SK-N-SH (cell line): ENCODE measurements around the gene EXOG. TPM values are rescaled to one million over a fixed set of nuclear protein-coding genes. Genes with fewer than 3 reads are reported as not detected.

ENCODE experiments used
- CTCF ChIA-PET: fragments of 300-600, 350-600 bp; formaldehyde crosslinking; extraction: SDS; loops from one replicate; lab custom pipeline; 2021; lab: Yijun Ruan, JAX
- POLR2A ChIA-PET: fragments of 350-600 bp; sonication (Branson Sonifier 250); formaldehyde crosslinking; extraction: SDS; loops from one replicate; lab custom pipeline; 2020; ENCODE audit warnings: antibody characterized with exemption, inconsistent platforms; lab: Yijun Ruan, JAX
- DNase-seq: peaks from one replicate; pipeline ENCODE4 v3.0.0; 2012
- H2AFZ ChIP-seq: fragments of 200-600 bp; sonication (generic); 2 replicates; pipeline ENCODE4 v1.8.1; 2016; ENCODE audit warnings: antibody characterized with exemption, mild to moderate bottlenecking, low read depth
- H3F3A ChIP-seq: fragments of 200-600 bp; sonication (generic); replicated peaks from 2 replicates; pipeline ENCODE3; 2016; ENCODE audit warnings: antibody characterized with exemption, mild to moderate bottlenecking; ENCODE audit not compliant: insufficient read depth
- H3K27ac ChIP-seq, 2 experiments: fragments of 200-500 bp in 1 of 2; fragments of 200-600 bp in 1 of 2; sonication (Bioruptor generic) in 1 of 2; sonication (generic), shearing (Covaris generic) in 1 of 2; 2 replicates each; pipeline versions ENCODE4 v1.5.1 to v1.6.1; 2014 to 2016; ENCODE audit warnings: low read depth in 2 of 2, inconsistent platforms in 1 of 2, low read length in 1 of 2, mild to moderate bottlenecking in 1 of 2, mixed read lengths in 1 of 2
- H3K27me3 ChIP-seq: fragments of 200-600 bp; sonication (generic), shearing (Covaris generic); 2 replicates; pipeline ENCODE4 v1.6.1; 2016; ENCODE audit warnings: mixed run types; ENCODE audit not compliant: insufficient read depth
- H3K36me3 ChIP-seq, 2 experiments: fragments of 200-500 bp in 1 of 2; fragments of 200-600 bp in 1 of 2; sonication (Bioruptor generic) in 1 of 2; sonication (generic) in 1 of 2; replicated peaks in 1 of 2; 2 replicates each; pipeline versions ENCODE3 to v1.5.1; 2014 to 2016; ENCODE audit warnings: low read length in 1 of 2, mild to moderate bottlenecking in 1 of 2; ENCODE audit not compliant: insufficient read depth in 2 of 2, control insufficient read depth in 1 of 2
- H3K4me1 ChIP-seq, 2 experiments: fragments of 200-500 bp in 1 of 2; fragments of 200-600 bp in 1 of 2; sonication (Bioruptor generic) in 1 of 2; sonication (generic), shearing (Covaris generic) in 1 of 2; 2 replicates each; pipeline versions ENCODE4 v1.5.1 to v1.6.1; 2014 to 2016; ENCODE audit warnings: low read depth in 1 of 2, low read length in 1 of 2, mixed run types in 1 of 2; ENCODE audit not compliant: insufficient read depth in 2 of 2, control insufficient read depth in 1 of 2
- H3K4me2 ChIP-seq: fragments of 200-600 bp; sonication (generic), shearing (Covaris generic); 2 replicates; pipeline ENCODE4 v1.6.1; 2017; ENCODE audit warnings: mixed run types
- H3K4me3 ChIP-seq, 2 experiments: fragments of 200-500 bp in 1 of 2; fragments of 200-600 bp in 1 of 2; sonication (Bioruptor generic) in 1 of 2; sonication (generic), shearing (Covaris generic) in 1 of 2; 2 replicates each; pipeline versions ENCODE4 v1.5.1 to v1.8.1; 2014 to 2016; ENCODE audit warnings: low read depth in 2 of 2, inconsistent platforms in 1 of 2, low read length in 1 of 2, mild to moderate bottlenecking in 1 of 2, mixed read lengths in 1 of 2, moderate library complexity in 1 of 2
- H3K79me2 ChIP-seq: fragments of 200-600 bp; sonication (generic); 2 replicates; pipeline ENCODE4 v1.8.1; 2017; ENCODE audit warnings: mild to moderate bottlenecking; ENCODE audit not compliant: insufficient read depth
- H3K9ac ChIP-seq: fragments of 200-600 bp; sonication (generic); 2 replicates; pipeline ENCODE4 v1.6.1; 2017; ENCODE audit warnings: mixed run types
- H3K9me2 ChIP-seq: fragments of 200-600 bp; sonication (generic); 2 replicates; pipeline ENCODE4 v1.6.1; 2017; ENCODE audit warnings: mixed run types
- H3K9me3 ChIP-seq: fragments of 200-600 bp; sonication (generic); 2 replicates; pipeline ENCODE4 v1.6.1; 2017; ENCODE audit warnings: mixed run types, mild to moderate bottlenecking, moderate library complexity
- H4K20me1 ChIP-seq: fragments of 200-600 bp; sonication (generic); 2 replicates; pipeline ENCODE4 v1.6.1; 2017; ENCODE audit warnings: mild to moderate bottlenecking, mixed run types; ENCODE audit not compliant: insufficient read depth
- CHD2 ChIP-seq: fragments of 150-350 bp; IDR thresholded peaks from 2 replicates; pipeline ENCODE4 v1.6.1; 2018; ENCODE audit warnings: low read length; ENCODE audit not compliant: partially characterized antibody
- CTCF ChIP-seq: fragments of 200-600 bp; sonication (generic); IDR thresholded peaks from 2 replicates; pipeline ENCODE4 v1.6.1; 2017; ENCODE audit warnings: antibody characterized with exemption, mild to moderate bottlenecking, moderate library complexity
- FOSL2 ChIP-seq: IDR thresholded peaks from 2 replicates; pipeline ENCODE4 v1.4.0; 2012; ENCODE audit warnings: low read depth, mild to moderate bottlenecking, moderate library complexity, borderline replicate concordance
- FOXJ3 ChIP-seq: sonication (generic); formaldehyde crosslinking; IDR thresholded peaks from 2 replicates; pipeline ENCODE4 v1.5.1; 2020; ENCODE audit warnings: mild to moderate bottlenecking, missing genetic modification reagents
- FOXM1 ChIP-seq: IDR thresholded peaks from 2 replicates; pipeline ENCODE4 v1.4.0; 2012; ENCODE audit warnings: low read depth, mild to moderate bottlenecking
- GATA2 ChIP-seq: sonication (generic); formaldehyde crosslinking; IDR thresholded peaks from 2 replicates; pipeline ENCODE4 v1.5.0; 2020; ENCODE audit warnings: mild to moderate bottlenecking, missing genetic modification reagents
- MXI1 ChIP-seq: IDR thresholded peaks from 2 replicates; pipeline ENCODE4 v1.6.1; 2012; ENCODE audit warnings: mild to moderate bottlenecking, low read depth, low read length, improper control_type of control experiment
- NFIC ChIP-seq: IDR thresholded peaks from 2 replicates; pipeline ENCODE4 v1.4.0; 2012; ENCODE audit warnings: borderline replicate concordance
- NRF1 ChIP-seq: IDR thresholded peaks from 2 replicates; pipeline ENCODE4 v1.6.1; 2012; ENCODE audit warnings: low read depth, mild to moderate bottlenecking, low read length
- RAD21 ChIP-seq: IDR thresholded peaks from 2 replicates; pipeline ENCODE4 v1.6.1; 2012; ENCODE audit warnings: mild to moderate bottlenecking, low read length
- REST ChIP-seq: IDR thresholded peaks from 2 replicates; pipeline ENCODE4 v1.6.1; 2012; ENCODE audit warnings: mild to moderate bottlenecking, low read depth, low read length, moderate library complexity
- RFX5 ChIP-seq: IDR thresholded peaks from 2 replicates; pipeline ENCODE4 v1.6.1; 2012; ENCODE audit warnings: mild to moderate bottlenecking, improper control_type of control experiment, low read length
- RXRA ChIP-seq: IDR thresholded peaks from 2 replicates; pipeline ENCODE4 v1.4.0; 2012; ENCODE audit warnings: low read depth, mild to moderate bottlenecking, borderline replicate concordance
- SIN3A ChIP-seq: IDR thresholded peaks from 2 replicates; pipeline ENCODE4 v1.6.1; 2012; ENCODE audit warnings: low read depth, mild to moderate bottlenecking, low read length, moderate library complexity, borderline replicate concordance
- SMC3 ChIP-seq: IDR thresholded peaks from 2 replicates; pipeline ENCODE4 v1.6.1; 2012; ENCODE audit warnings: low read depth, low read length, improper control_type of control experiment
- TAF1 ChIP-seq: IDR thresholded peaks from 2 replicates; pipeline ENCODE4 v1.6.1; 2012; ENCODE audit warnings: low read depth, mild to moderate bottlenecking, low read length, moderate library complexity, borderline replicate concordance
- TCF12 ChIP-seq: IDR thresholded peaks from 2 replicates; pipeline ENCODE4 v1.4.0; 2012
- TEAD4 ChIP-seq: IDR thresholded peaks from 2 replicates; pipeline ENCODE4 v1.4.0; 2012; ENCODE audit warnings: mild to moderate bottlenecking, borderline replicate concordance; ENCODE audit not compliant: insufficient read depth
- USF1 ChIP-seq: IDR thresholded peaks from 2 replicates; pipeline ENCODE4 v1.4.0; 2012; ENCODE audit warnings: low read depth, borderline replicate concordance
- USF2 ChIP-seq: fragments of 150-350 bp; IDR thresholded peaks from 2 replicates; pipeline ENCODE4 v1.6.1; 2017; ENCODE audit warnings: antibody characterized with exemption, low read length, low read depth, borderline replicate concordance
- YY1 ChIP-seq: IDR thresholded peaks from 2 replicates; pipeline ENCODE4 v1.4.0; 2012; ENCODE audit warnings: low read depth, mild to moderate bottlenecking
- WGBS: methylation state at CpG from one replicate; pipeline ENCODE4 v1.1.6; 2017; ENCODE audit warnings: low lambda C conversion rate; 5-methylcytosine and 5-hydroxymethylcytosine counted together
- polyA plus RNA-seq, 3 experiments: library from polyadenylated mRNA; depleted of rRNA; stranded (reverse); fragments of >200 nt; gene quantifications; 2 replicates each; pipeline ENCODE4 v1.2.3, GENCODE V29; 2012
- TF ChIP-seq, protein P1 (sequence below): IDR thresholded peaks from 2 replicates; pipeline ENCODE4 v1.4.0; 2012; ENCODE audit warnings: low read depth

Gene EXOG
- polyA plus RNA-seq, 1 of the 3 experiments (the other 2 are of a cell fraction): 6.2 TPM

DNA sequence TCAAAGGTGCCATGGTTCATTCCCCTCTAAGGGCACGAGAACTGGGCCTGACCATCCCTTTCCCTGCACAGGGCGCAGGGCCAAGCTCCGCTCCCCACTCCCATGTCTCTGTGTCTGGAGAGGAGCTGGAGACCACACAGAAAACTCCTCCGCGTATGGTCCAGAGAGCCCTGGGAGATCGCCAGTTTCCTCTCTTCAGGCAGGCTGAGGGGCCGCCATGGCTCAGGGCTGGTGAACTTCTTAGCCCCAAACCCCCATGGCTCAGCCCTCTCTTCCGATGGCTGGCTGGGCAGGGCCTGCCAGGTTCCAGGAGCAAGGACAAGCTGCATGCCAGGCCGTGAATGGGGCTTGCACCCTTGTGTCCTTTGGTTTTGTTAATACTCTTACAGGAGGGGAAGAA lies 52.9 kb downstream of the EXOG start:
- Histone ChIP-seq H3K27ac (no peak overlapping the region), H3K36me3 (no peaks in the 10 kb centered on the region), H3K9ac (no peak overlapping the region), H4K20me1 (no peaks in the 10 kb centered on the region), H3K9me2 (no peaks in the 10 kb centered on the region), H3K9me3 (no peaks in the 10 kb centered on the region), H3K27me3 (no peaks in the 10 kb centered on the region), H3K4me3 (no peak overlapping the region), H3K4me1 (no peaks in the 10 kb centered on the region; a peak in 1 of 4 replicates), H2AFZ (no peak overlapping the region), H3K79me2 (no peaks in the 10 kb centered on the region), H3K4me2 (no peak overlapping the region), H3F3A (no peaks in the 10 kb centered on the region)
- DNase-seq: no peak
- POLR2A ChIA-PET: no interaction called here
- CTCF ChIA-PET: interaction anchor here (0.6 to 2.2 kb wide), 3 partner anchors 10 to 102 kb away, joined by 3 to 8 read pairs (median 8); no protein-coding TSS in a partner anchor
- TF ChIP-seq RFX5 (no peak), CHD2 (no peak), FOXJ3 (CRISPR knock-in tag) (no peak), USF1 (no peak), YY1 (no peak), SMC3 (no peak)
- WGBS: 49% methylated on average over 7 of the region's 9 CpGs

DNA sequence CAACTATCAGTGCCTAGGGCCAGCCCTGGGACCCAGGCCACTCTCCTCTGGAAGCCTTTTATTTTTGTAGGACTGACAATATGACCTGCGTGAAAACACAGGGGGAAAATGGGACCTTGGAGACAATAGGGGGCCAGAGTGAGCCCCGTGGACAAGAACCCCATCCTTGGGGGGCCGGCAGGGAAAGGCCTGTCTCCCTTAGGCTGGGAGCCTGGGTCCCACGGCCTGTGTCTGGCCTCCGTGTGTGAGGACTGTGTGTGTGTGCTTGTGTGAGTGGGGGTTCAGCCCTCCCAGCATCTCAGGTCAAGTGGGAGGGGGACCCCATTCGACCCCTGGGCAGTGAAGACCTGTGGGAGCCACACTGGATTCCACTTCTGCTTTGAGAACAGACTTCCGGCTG lies 53.3 kb downstream of the EXOG start:
- Histone ChIP-seq H3K27ac (no peak overlapping the region), H3K36me3 (no peaks in the 10 kb centered on the region), H3K9me3 (no peaks in the 10 kb centered on the region), H3K79me2 (no peaks in the 10 kb centered on the region), H4K20me1 (no peaks in the 10 kb centered on the region), H3F3A (no peaks in the 10 kb centered on the region), H2AFZ (no peak overlapping the region), H3K4me3 (no peak overlapping the region), H3K9me2 (no peaks in the 10 kb centered on the region), H3K4me1 (no peaks in the 10 kb centered on the region; a peak in 1 of 4 replicates), H3K4me2 (no peak overlapping the region), H3K9ac (no peak overlapping the region), H3K27me3 (no peaks in the 10 kb centered on the region)
- CTCF ChIA-PET: interaction anchor here (0.6 to 2.2 kb wide), 3 partner anchors 10 to 102 kb away, joined by 3 to 8 read pairs (median 8); no protein-coding TSS in a partner anchor
- POLR2A ChIA-PET: no interaction called here
- DNase-seq: no peak
- WGBS: 50% methylated on average over 4 of the region's 7 CpGs
- TF ChIP-seq REST: no peak
- no peak for TF ChIP-seq RAD21
- no peak for TF ChIP-seq SMC3
- TF ChIP-seq USF2: no peak
- no peak for TF ChIP-seq FOSL2
- TF ChIP-seq FOXM1: no peak
- TF ChIP-seq, protein P1, sequence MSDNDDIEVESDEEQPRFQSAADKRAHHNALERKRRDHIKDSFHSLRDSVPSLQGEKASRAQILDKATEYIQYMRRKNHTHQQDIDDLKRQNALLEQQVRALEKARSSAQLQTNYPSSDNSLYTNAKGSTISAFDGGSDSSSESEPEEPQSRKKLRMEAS: no peak
- no peak for TF ChIP-seq RXRA
- TF ChIP-seq FOXJ3 (CRISPR knock-in tag): no peak
- TF ChIP-seq TAF1: no peak
- no peak for TF ChIP-seq TCF12
- TF ChIP-seq SIN3A: no peak
- no peak for TF ChIP-seq GATA2 (CRISPR knock-in tag)
- no peak for TF ChIP-seq CHD2
- no peak for TF ChIP-seq NRF1
- TF ChIP-seq NFIC: no peak
- TF ChIP-seq CTCF: no peak
- no peak for TF ChIP-seq TEAD4
- TF ChIP-seq MXI1: no peak
